ENCODE data around the gene CEP112. TPM values are rescaled to one million over a fixed set of nuclear protein-coding genes. Genes with fewer than 3 reads are reported as not detected.

The CEP112 gene
- total RNA-seq, 4 donors from 2014 or later: 18.9 to 51.8 (median 29.6) TPM

DNA sequence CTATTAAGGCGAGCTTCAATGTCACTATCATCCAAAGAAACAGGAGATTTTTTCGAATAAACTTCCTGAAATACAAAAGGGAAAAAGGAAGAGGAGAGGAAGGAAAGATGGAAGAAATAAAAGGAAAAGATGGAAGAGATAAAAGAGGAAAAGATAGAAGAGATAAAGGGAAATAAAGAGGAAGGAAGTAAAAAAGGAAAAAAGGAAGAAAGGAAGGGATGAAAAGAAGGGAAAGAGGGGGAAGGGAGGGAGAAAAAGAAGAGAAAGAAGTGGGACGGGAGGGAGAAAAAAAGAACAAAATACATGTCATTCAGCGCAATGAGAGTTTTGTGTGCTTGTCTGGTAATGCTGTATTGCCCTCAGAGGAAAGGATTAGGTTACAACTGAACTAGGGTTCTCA, 62.2 kb downstream of the CEP112 start:
- TF ChIP-seq, protein P1, sequence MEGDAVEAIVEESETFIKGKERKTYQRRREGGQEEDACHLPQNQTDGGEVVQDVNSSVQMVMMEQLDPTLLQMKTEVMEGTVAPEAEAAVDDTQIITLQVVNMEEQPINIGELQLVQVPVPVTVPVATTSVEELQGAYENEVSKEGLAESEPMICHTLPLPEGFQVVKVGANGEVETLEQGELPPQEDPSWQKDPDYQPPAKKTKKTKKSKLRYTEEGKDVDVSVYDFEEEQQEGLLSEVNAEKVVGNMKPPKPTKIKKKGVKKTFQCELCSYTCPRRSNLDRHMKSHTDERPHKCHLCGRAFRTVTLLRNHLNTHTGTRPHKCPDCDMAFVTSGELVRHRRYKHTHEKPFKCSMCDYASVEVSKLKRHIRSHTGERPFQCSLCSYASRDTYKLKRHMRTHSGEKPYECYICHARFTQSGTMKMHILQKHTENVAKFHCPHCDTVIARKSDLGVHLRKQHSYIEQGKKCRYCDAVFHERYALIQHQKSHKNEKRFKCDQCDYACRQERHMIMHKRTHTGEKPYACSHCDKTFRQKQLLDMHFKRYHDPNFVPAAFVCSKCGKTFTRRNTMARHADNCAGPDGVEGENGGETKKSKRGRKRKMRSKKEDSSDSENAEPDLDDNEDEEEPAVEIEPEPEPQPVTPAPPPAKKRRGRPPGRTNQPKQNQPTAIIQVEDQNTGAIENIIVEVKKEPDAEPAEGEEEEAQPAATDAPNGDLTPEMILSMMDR (IDR thresholded peaks at IDR 0.05; ENCODE audit: low read depth): no peak

- TF ChIP-seq, protein P1 (IDR thresholded peaks at IDR 0.05; ENCODE audit: low read depth): no peak
These were observed 65.7 kb downstream of the CEP112 start for GRCh38 chr17:66126231-66126630.

DNA sequence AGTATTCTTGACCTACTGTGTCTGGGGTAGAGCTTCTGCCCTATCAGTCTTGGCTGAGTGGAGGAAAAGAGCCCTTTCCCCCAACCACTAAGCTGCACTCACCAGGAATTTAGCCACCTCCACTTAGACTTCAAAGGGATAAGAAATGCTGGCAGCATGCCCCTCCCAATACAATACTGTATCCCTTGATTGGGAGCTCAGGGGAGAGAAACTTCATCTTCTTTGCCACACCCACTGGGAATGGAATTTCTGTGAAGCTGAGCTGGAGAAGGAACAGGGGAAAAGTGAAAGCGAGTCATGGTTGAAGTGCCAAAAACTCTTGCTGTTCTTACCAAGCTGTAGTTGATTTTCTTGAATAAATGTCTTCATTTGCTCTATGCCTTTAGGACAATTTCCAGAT, 68.8 kb downstream of the CEP112 start:
- TF ChIP-seq, protein P1 (IDR thresholded peaks at IDR 0.05; ENCODE audit: low read depth): no peak

DNA sequence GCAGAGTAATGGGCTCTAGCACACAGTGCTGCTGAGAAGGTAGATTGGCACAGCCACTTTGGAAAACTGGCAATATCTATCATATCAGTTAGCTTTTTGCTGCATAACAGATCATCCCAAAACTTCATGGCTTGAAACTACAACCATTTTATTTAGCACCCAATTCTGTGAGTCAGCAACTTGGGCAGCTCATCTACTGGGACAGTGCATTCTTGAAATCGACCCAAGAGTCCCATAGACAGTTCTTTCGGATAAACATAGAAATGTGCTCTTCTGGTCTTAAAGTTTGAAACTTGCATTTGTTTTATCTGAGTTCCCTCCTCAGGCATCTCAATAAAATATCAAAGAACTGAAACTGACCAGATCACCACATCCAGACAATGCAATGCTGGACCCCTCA, 76.7 kb downstream of the CEP112 start:
- TF ChIP-seq, protein P1 (IDR thresholded peaks at IDR 0.05; ENCODE audit: low read depth): no peak

GRCh38 chr17:66114609-66115008, 77.3 kb downstream of the CEP112 start:
- TF ChIP-seq, protein P1 (IDR thresholded peaks at IDR 0.05; ENCODE audit: low read depth): no peak

DNA sequence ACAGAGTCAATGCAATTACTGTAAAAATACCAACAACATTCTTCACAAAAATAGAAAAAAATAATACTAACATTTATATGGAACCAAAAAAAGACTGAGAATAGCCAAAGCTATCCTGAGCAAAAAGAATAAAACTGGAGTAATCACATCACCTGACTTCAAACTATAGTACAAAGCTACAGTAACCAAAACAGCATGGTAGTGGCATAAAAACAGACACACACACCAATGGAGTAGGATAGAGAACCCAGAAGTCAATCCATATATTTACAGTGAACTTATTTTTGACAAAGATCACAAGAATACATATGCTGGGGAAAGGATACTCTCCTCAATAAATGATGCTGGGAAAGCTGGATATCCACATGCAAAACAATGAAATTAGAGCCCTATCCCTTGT, 84.2 kb downstream of the CEP112 start:
- TF ChIP-seq, protein P1 (IDR thresholded peaks at IDR 0.05; ENCODE audit: low read depth): no peak

DNA sequence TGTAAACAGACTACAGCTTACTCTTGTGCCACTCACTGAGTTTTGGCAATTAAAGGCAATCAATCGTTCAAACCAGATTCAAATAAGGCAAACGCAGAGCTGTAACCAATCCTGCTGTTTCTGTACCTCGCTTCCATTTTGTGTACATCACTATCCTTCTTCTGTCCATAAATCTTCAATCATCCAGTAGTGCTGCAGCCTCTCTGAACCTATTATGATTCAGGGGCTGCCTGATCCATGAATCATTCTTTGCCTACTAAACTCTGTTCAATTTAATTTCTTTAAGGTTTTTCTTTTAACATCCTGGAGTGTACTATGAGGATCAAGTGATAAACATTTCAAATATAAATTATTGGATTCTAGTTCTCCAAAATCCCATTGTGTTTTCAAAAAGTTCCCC, 93.9 kb downstream of the CEP112 start:
- TF ChIP-seq, protein P1 (IDR thresholded peaks at IDR 0.05; ENCODE audit: low read depth): no peak
